ENCODE measurements around the gene ZNF217.
"Not testable (repeated sequence)": the region's sequence is repeated elsewhere in the genome, so short reads cannot be mapped to it uniquely, and the experiment has no call there.

The ZNF217 gene

DNA sequence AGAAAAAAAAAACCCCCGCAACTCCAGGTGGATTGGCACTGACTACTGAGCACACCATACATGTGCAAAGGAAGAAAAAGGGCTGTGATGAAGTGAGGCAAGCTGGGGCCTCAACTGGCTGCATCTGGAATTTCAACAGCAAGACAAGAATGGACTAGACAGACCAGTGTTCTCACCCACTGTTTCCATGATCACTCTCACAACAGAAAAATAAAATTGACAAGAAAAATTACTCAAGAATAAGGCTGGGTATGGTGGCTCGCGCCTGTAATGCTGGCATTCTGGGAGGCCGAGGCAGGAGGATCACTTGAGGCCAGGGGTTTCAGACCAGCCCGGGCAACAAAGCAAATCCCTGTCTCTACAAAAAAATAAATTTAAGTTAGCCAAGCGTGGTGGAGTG is 18.8 kb downstream of the ZNF217 start:
- H3K27me3 Mint-ChIP-seq: no peaks in the 10 kb centered on the region
- H3K9me3 Mint-ChIP-seq (ENCODE audit: low read depth): no peaks in the 10 kb centered on the region
- peaks cover 8% of the 10 kb centered on the region for H3K36me3 Mint-ChIP-seq
- H3K27ac Mint-ChIP-seq: peak overlapping the region; percentile 94
- peak overlapping the region; percentile 65 for H3K4me3 Mint-ChIP-seq
- H3K4me1 Mint-ChIP-seq (ENCODE audit: low read depth): peaks cover 90% of the 10 kb centered on the region

GRCh38 chr20:53574259-53574789 is 19.3 kb downstream of the ZNF217 start:
- peak overlapping the region; percentile 94 for H3K27ac Mint-ChIP-seq
- H3K4me3 Mint-ChIP-seq: peak overlapping the region; percentile 65
- no peaks in the 10 kb centered on the region for H3K27me3 Mint-ChIP-seq
- peaks cover 8% of the 10 kb centered on the region for H3K36me3 Mint-ChIP-seq
- H3K9me3 Mint-ChIP-seq (ENCODE audit: low read depth): no peaks in the 10 kb centered on the region
- peaks cover 90% of the 10 kb centered on the region for H3K4me1 Mint-ChIP-seq (ENCODE audit: low read depth)

DNA sequence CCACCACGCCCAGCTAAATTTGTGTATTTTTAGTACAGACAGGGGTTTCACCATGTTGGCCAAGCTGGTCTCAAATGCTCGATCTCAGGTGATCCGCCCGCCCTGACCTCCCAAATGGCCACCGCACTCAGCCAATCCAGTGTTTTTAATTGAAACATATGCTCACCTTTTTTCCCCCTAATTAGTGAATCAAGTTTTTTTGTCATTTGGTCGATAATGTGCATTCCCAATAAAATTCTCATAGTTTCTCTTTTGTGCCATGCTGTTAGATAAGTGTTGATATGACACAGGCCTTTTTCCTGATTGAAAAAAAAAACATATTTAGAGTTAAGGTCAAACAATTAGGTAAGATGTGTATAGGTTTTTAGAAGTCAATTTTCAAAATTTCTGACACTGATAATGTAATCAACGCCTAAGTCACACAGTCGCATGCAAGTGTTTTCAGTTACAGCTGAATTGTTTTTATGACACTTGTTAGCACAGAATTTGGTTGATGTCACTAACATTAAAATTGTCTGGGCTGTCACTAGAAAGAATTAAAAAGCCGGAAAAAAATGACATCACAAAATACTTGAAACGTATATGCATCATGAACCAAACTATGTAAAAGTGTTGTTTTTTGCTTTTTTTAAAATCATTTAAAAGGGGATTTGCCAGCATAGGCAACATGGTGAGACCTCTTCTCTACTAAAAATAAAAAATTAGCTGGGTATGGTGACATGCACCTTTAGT is 21.9 kb downstream of the ZNF217 start:
- Mint-ChIP-seq H3K4me1 (ENCODE audit: low read depth) (peaks cover 83% of the 10 kb centered on the region), H3K9me3 (ENCODE audit: low read depth) (no peaks in the 10 kb centered on the region), H3K27me3 (no peaks in the 10 kb centered on the region), H3K36me3 (peaks cover 8% of the 10 kb centered on the region), H3K27ac (peak overlapping the region; percentile 84), H3K4me3 (peak overlapping the region; percentile 44)

DNA sequence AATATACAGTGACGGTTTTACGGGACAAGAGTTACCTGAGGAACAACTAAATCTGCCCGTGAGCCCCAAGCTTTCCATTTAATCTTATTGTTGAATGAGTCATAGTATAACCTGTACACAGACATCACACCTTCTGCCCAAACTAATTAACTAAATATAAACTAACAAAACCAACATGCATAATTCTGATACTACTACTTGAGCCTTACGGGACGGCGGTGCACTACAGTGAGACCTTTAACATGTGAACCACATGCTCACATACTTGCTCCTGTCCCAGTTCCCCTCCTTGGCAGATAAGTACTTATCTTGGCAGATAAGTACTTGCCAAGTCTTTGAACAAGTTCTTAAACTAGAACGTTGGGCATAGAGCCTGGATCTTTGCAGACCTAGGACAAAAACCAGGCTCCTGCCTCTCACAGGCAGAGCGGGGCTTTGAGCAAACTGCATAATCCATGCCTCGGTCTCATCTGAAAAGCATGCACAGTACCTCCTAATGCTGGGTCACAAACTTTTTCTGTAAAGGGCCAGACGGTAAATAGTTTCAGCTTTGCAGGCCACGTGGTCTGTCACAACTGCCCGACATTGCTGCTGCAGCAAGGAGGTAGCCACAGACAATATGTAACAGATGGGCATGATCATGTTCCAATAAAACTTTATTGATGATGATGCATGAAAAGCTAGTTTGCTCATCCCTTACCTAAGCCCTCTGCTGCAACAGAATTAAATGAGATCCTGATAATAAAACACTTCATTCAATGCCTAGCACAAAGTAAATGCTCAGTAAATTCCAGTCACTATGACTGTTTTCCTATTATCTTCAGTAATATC is 23.0 kb downstream of the ZNF217 start:
- H3K27ac Mint-ChIP-seq: peak overlapping the region; percentile 94
- H3K4me1 Mint-ChIP-seq (ENCODE audit: low read depth): peaks cover 76% of the 10 kb centered on the region
- H3K36me3 Mint-ChIP-seq: peaks cover 7% of the 10 kb centered on the region
- H3K27me3 Mint-ChIP-seq: no peaks in the 10 kb centered on the region
- H3K4me3 Mint-ChIP-seq: no peak overlapping the region
- H3K9me3 Mint-ChIP-seq (ENCODE audit: low read depth): no peaks in the 10 kb centered on the region

- Mint-ChIP-seq H3K4me3 (no peak overlapping the region), H3K4me1 (ENCODE audit: low read depth) (peaks cover 70% of the 10 kb centered on the region), H3K27ac (peak overlapping the region; percentile 94)
These were observed 23.9 kb downstream of the ZNF217 start for GRCh38 chr20:53569606-53570307.

DNA sequence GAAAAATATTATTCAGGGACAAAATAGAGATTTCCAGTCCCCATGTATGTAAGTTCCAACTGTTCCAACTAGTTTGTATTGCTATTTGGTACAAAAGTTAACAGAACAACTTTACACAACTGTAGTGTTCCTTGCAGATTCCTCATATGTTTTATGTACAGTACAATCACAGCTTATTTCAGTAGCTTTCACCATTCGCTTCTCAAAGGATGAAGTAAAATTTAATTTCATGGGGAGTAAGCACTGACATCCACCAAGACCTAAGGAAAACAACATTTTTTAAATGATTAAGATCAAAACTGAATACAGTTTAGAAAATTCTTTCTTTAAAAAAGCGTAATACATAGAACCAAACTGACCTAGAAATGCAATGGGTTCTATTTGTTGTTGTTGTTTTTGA is 24.6 kb downstream of the ZNF217 start:
- Mint-ChIP-seq H3K4me1 (ENCODE audit: low read depth) (peaks cover 65% of the 10 kb centered on the region), H3K36me3 (peaks cover 2% of the 10 kb centered on the region), H3K4me3 (peak overlapping the region; percentile 27), H3K27me3 (no peaks in the 10 kb centered on the region), H3K27ac (peak overlapping the region; percentile 67), H3K9me3 (ENCODE audit: low read depth) (no peaks in the 10 kb centered on the region)

More at GRCh38 chr20:53569606-53570307, 23.9 kb downstream of the ZNF217 start:
- Mint-ChIP-seq H3K9me3 (ENCODE audit: low read depth) (no peaks in the 10 kb centered on the region), H3K27me3 (no peaks in the 10 kb centered on the region), H3K36me3 (peaks cover 3% of the 10 kb centered on the region)

- H3K9me3 Mint-ChIP-seq (ENCODE audit: low read depth): no peaks in the 10 kb centered on the region
- H3K36me3 Mint-ChIP-seq: peaks cover 2% of the 10 kb centered on the region
- no peaks in the 10 kb centered on the region for H3K27me3 Mint-ChIP-seq
- H3K4me1 Mint-ChIP-seq (ENCODE audit: low read depth): peaks cover 62% of the 10 kb centered on the region
- H3K4me3 Mint-ChIP-seq: no peak overlapping the region
- H3K27ac Mint-ChIP-seq: peak overlapping the region; percentile 46
These were observed 25.3 kb downstream of the ZNF217 start for GRCh38 chr20:53568351-53568750.

GRCh38 chr20:53567379-53567917 is 26.2 kb downstream of the ZNF217 start:
- H3K9me3 Mint-ChIP-seq (ENCODE audit: low read depth): no peaks in the 10 kb centered on the region
- H3K4me1 Mint-ChIP-seq (ENCODE audit: low read depth): peaks cover 54% of the 10 kb centered on the region
- peaks cover 2% of the 10 kb centered on the region for H3K36me3 Mint-ChIP-seq
- H3K27ac Mint-ChIP-seq: peak overlapping the region; percentile 71
- H3K27me3 Mint-ChIP-seq: no peaks in the 10 kb centered on the region
- H3K4me3 Mint-ChIP-seq: no peak overlapping the region

- not testable (repeated sequence) for H3K4me3 Mint-ChIP-seq; H3K27ac Mint-ChIP-seq; H3K36me3 Mint-ChIP-seq; H3K9me3 Mint-ChIP-seq (ENCODE audit: low read depth); H3K27me3 Mint-ChIP-seq
- peaks cover 46% of the 10 kb centered on the region for H3K4me1 Mint-ChIP-seq (ENCODE audit: low read depth)
These were observed 27.0 kb downstream of the ZNF217 start for GRCh38 chr20:53566623-53567022.

DNA sequence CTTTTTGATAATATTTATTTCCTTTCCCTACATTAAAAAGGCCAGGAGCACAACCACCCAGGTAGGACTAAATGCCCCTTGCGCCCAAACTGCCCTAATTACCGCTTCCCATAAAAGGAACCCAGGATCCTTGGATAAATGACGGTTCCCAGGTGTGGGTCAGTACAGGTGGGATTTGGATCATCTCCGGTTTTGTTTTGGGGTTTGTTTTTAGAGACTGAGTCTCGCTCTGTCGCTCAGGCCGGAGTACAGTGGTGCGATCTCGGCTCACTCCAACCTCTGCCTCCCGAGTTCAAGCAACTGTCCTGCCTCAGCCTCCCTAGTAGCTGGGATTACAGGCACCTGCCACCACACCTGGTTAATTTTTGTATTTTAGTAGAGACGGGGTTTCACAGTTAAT is 28.4 kb downstream of the ZNF217 start:
- Mint-ChIP-seq H3K27ac (peak overlapping the region; percentile 68), H3K36me3 (no peaks in the 10 kb centered on the region)

DNA sequence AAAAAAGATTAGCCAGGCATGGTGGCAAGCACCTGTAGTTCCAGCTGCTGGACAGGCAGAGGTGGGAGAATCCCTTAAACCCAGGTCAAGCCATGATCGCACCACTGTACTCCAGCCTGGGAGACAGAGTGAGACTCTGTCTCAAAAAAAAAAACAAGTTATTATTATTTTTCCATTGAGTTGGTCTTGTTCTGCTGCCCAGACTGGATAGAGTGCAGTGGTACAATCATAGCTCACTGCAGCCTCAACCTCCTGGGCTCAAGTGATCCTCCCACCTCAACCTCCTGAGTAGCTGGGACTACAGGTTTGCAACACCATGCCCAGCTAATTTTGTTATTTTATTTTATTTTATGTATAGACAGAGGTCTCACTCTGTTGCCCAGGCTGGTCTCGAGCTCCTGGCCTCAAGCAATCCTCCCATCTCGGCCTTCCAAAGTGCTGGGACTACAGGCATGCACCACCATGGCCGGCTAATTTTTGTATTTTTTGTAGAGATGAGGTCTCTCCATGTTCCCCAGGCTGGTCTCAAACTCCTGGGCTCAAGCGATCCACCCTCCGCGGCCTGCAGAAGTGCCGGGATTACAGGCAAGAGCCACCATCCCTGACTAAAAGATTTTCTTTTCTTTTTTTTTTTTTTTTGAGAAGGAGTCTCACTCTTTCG is 31.4 kb downstream of the ZNF217 start:
- not testable (repeated sequence) for H3K9me3 Mint-ChIP-seq (ENCODE audit: low read depth); H3K4me3 Mint-ChIP-seq; H3K27ac Mint-ChIP-seq; H3K27me3 Mint-ChIP-seq; H3K4me1 Mint-ChIP-seq (ENCODE audit: low read depth); H3K36me3 Mint-ChIP-seq

More for the DNA sequence above, 28.4 kb downstream of the ZNF217 start:
- Mint-ChIP-seq H3K9me3 (ENCODE audit: low read depth) (no peaks in the 10 kb centered on the region), H3K27me3 (no peaks in the 10 kb centered on the region), H3K4me1 (ENCODE audit: low read depth) (peaks cover 33% of the 10 kb centered on the region), H3K4me3 (no peak overlapping the region)

DNA sequence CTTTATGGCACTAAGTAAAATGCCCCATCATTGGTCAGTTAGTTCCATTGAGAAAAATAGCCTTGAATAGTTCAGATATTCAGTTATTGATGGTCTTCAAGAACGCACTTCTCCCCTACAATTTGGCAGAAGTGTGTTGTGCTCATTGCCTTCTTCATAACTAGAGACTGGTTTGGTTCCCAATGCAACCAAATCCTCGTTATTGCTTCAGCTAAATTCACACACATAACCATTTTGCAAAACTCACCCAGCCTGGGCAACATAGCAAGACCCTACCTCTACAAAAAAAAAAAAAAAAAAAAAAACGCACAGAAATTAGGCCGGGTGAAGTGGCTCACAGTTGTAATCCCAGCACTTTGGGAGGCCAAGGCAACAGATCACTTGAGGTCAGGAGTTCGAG is 32.1 kb downstream of the ZNF217 start:
- H3K27me3 Mint-ChIP-seq: no peaks in the 10 kb centered on the region
- H3K4me1 Mint-ChIP-seq (ENCODE audit: low read depth): peaks cover 6% of the 10 kb centered on the region
- no peak overlapping the region for H3K27ac Mint-ChIP-seq
- peaks cover 4% of the 10 kb centered on the region for H3K36me3 Mint-ChIP-seq
- no peak overlapping the region for H3K4me3 Mint-ChIP-seq
- H3K9me3 Mint-ChIP-seq (ENCODE audit: low read depth): no peaks in the 10 kb centered on the region

GRCh38 chr20:53559816-53560215 is 33.8 kb downstream of the ZNF217 start:
- Mint-ChIP-seq H3K4me1 (ENCODE audit: low read depth) (peaks cover under 1% of the 10 kb centered on the region), H3K36me3 (peaks cover 4% of the 10 kb centered on the region), H3K27ac (no peak overlapping the region)

DNA sequence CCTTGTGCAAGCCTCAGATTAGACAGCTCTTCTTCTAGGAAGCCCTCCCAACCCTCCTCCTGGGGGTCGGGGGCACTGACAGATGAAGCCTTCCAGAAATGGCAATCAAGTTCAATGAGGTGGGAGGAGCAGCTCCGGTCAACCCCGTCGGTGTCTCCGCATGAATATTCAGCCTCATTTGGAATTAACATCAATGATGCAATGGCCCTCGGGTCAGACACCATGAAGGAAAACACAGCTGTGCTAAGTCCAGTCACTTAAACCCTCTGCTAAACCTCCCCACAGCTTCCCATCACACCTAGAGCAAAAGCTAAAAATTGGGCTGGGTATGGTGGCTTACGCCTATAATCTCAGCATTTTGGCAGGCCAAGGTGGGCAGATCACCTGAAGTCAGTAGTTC is 36.5 kb downstream of the ZNF217 start:
- H3K4me3 Mint-ChIP-seq: no peak overlapping the region

More at GRCh38 chr20:53559816-53560215, 33.8 kb downstream of the ZNF217 start:
- H3K27me3 Mint-ChIP-seq: no peaks in the 10 kb centered on the region
- no peak overlapping the region for H3K4me3 Mint-ChIP-seq
- no peaks in the 10 kb centered on the region for H3K9me3 Mint-ChIP-seq (ENCODE audit: low read depth)

More for the DNA sequence above, 36.5 kb downstream of the ZNF217 start:
- Mint-ChIP-seq H3K27ac (no peak overlapping the region), H3K4me1 (ENCODE audit: low read depth) (no peaks in the 10 kb centered on the region), H3K27me3 (no peaks in the 10 kb centered on the region), H3K9me3 (ENCODE audit: low read depth) (no peaks in the 10 kb centered on the region), H3K36me3 (peaks cover 4% of the 10 kb centered on the region)
